C4-2B (cell line): ENCODE data around the gene GRHL1.
"Not testable (repeated sequence)": the region's sequence is repeated elsewhere in the genome, so short reads cannot be mapped to it uniquely, and the experiment has no call there.

Source experiments
- ZFX ChIP-seq: fragments of 450-650 bp; IDR thresholded peaks from 2 replicates; pipeline ENCODE4 v1.6.1; 2017
- TF ChIP-seq, protein P1 (sequence below): fragments of 450-650 bp; conservative IDR thresholded peaks from 2 replicates; pipeline ENCODE4 v1.5.1; 2017; ENCODE audit warnings: mild to moderate bottlenecking

GRCh38 chr2:9927020-9927419 is 24.5 kb upstream of the GRHL1 start:
- TF ChIP-seq, protein P1, sequence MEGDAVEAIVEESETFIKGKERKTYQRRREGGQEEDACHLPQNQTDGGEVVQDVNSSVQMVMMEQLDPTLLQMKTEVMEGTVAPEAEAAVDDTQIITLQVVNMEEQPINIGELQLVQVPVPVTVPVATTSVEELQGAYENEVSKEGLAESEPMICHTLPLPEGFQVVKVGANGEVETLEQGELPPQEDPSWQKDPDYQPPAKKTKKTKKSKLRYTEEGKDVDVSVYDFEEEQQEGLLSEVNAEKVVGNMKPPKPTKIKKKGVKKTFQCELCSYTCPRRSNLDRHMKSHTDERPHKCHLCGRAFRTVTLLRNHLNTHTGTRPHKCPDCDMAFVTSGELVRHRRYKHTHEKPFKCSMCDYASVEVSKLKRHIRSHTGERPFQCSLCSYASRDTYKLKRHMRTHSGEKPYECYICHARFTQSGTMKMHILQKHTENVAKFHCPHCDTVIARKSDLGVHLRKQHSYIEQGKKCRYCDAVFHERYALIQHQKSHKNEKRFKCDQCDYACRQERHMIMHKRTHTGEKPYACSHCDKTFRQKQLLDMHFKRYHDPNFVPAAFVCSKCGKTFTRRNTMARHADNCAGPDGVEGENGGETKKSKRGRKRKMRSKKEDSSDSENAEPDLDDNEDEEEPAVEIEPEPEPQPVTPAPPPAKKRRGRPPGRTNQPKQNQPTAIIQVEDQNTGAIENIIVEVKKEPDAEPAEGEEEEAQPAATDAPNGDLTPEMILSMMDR, result not testable (repeated sequence)
- not testable (repeated sequence) for TF ChIP-seq ZFX
